GM10248 (cell line): ENCODE data around the gene CHN1.
A peak's percentile ranks its signal among the peaks of the same experiment; 100 is the strongest.

Experiments used
- CTCF ChIA-PET: fragments of 300-600 bp; sonication (Branson Sonifier 250); formaldehyde crosslinking; extraction: SDS; loops from one replicate; lab custom pipeline; 2021; ENCODE audit warnings: antibody characterized with exemption; lab: Yijun Ruan, JAX
- POLR2A ChIA-PET: fragments of 350-650 bp; sonication (Branson Sonifier 250); formaldehyde crosslinking; extraction: SDS; loops from one replicate; lab custom pipeline; 2020; ENCODE audit warnings: antibody characterized with exemption; lab: Yijun Ruan, JAX
- DNase-seq: peaks from one replicate; pipeline ENCODE4 v3.0.0; 2012; ENCODE audit errors: extremely low spot score
- CTCF ChIP-seq: IDR thresholded peaks from 2 replicates; pipeline ENCODE4 v1.5.1; 2012; ENCODE audit warnings: mild to moderate bottlenecking, low read depth; ENCODE audit errors: extremely low read depth, missing control alignments, control extremely low read depth

Gene CHN1

GRCh38 chr2:174749793-174750192 lies 255.4 kb downstream of the CHN1 start:
- ChIA-PET CTCF (interaction anchor here (0.8 to 3.2 kb wide), 23 partner anchors 8 to 1348 kb away, joined by 3 to 42 read pairs (median 4); partner anchors contain the start of gene CHRNA1), POLR2A (no interaction called here)
- no peak for TF ChIP-seq CTCF
- DNase-seq, result no peak

GRCh38 chr2:174748948-174749347 lies 256.2 kb downstream of the CHN1 start:
- peak; percentile 51 for DNase-seq
- POLR2A ChIA-PET, result no interaction called here
- CTCF ChIA-PET, result interaction anchor here (0.6 to 3.2 kb wide), 43 partner anchors 8 to 1349 kb away, joined by 3 to 42 read pairs (median 4); partner anchors contain the start of gene CHRNA1
- TF ChIP-seq CTCF, result peak; percentile 79
